Coronary artery (tissue), 2 donors: Measurements from ENCODE around the gene FUBP3.

Source experiments
- DNase-seq: peaks from one replicate; pipeline ENCODE4 v3.0.0-alpha.2; 2017; ENCODE audit warnings: low spot score
- H3K27ac ChIP-seq, 2 donors: fragments of 200-600 bp; sonication (generic); one replicate each; pipeline ENCODE4 v1.5.1; 2016 to 2019
- H3K4me3 ChIP-seq: fragments of 200-600 bp; sonication (generic); 2 replicates; pipeline ENCODE4 v1.5.1; 2016; ENCODE audit warnings: mild to moderate bottlenecking, moderate library complexity
- CTCF ChIP-seq: fragments of 200-600 bp; sonication (generic); IDR thresholded peaks from one replicate; pipeline ENCODE4 v1.5.1; 2019; ENCODE audit warnings: antibody characterized with exemption

Gene FUBP3

GRCh38 chr9:130537346-130538050 is 41.9 kb upstream of the FUBP3 start:
- no peak overlapping the region for H3K4me3 ChIP-seq
- no peak for TF ChIP-seq CTCF
- no peak for DNase-seq
- no peak overlapping the region for H3K27ac ChIP-seq

- TF ChIP-seq CTCF: no peak
- H3K27ac ChIP-seq: no peak overlapping the region
- DNase-seq: no peak
- no peak overlapping the region for H3K4me3 ChIP-seq
These were observed 39.8 kb upstream of the FUBP3 start for GRCh38 chr9:130539420-130540223.

GRCh38 chr9:130541533-130541932 is 37.8 kb upstream of the FUBP3 start:
- DNase-seq: no peak
- Histone ChIP-seq H3K27ac (no peak overlapping the region), H3K4me3 (no peak overlapping the region)
- TF ChIP-seq CTCF: no peak

GRCh38 chr9:130542038-130542437 is 37.3 kb upstream of the FUBP3 start:
- H3K27ac ChIP-seq: no peak overlapping the region
- no peak for DNase-seq
- no peak for TF ChIP-seq CTCF
- no peak overlapping the region for H3K4me3 ChIP-seq

- Histone ChIP-seq H3K27ac (no peak overlapping the region), H3K4me3 (no peak overlapping the region)
- no peak for DNase-seq
- TF ChIP-seq CTCF: no peak
These were observed 36.7 kb upstream of the FUBP3 start for GRCh38 chr9:130542457-130543228.

GRCh38 chr9:130543368-130543767 is 36.0 kb upstream of the FUBP3 start:
- TF ChIP-seq CTCF: no peak
- H3K27ac ChIP-seq: no peak overlapping the region
- DNase-seq: no peak
- H3K4me3 ChIP-seq: no peak overlapping the region
